Glutamatergic neuron (in vitro differentiated cells): ENCODE measurements around the gene LMAN1. TPM values are rescaled to one million over a fixed set of nuclear protein-coding genes. Genes with fewer than 3 reads are reported as not detected.

Source experiments
- DNase-seq: peaks from one replicate; pipeline ENCODE4 v3.0.0; 2022
- H3K27ac Mint-ChIP-seq: one replicate; pipeline ENCODE4 v1.8.0; 2020; ENCODE audit warnings: mild to moderate bottlenecking, mixed read lengths, inconsistent platforms; ENCODE audit not compliant: unreplicated experiment
- H3K27me3 Mint-ChIP-seq: one replicate; pipeline ENCODE4 v1.8.0; 2020; ENCODE audit warnings: mild to moderate bottlenecking, moderate library complexity, mixed read lengths, inconsistent platforms; ENCODE audit not compliant: unreplicated experiment
- H3K36me3 Mint-ChIP-seq: one replicate; pipeline ENCODE4 v1.8.0; 2020; ENCODE audit warnings: mild to moderate bottlenecking, mixed read lengths, inconsistent platforms; ENCODE audit not compliant: unreplicated experiment
- H3K4me1 Mint-ChIP-seq: one replicate; pipeline ENCODE4 v1.8.0; 2020; ENCODE audit warnings: mild to moderate bottlenecking, low read depth, mixed read lengths, inconsistent platforms; ENCODE audit not compliant: unreplicated experiment
- H3K4me3 Mint-ChIP-seq: one replicate; pipeline ENCODE4 v1.8.0; 2020; ENCODE audit warnings: mild to moderate bottlenecking, mixed read lengths, inconsistent platforms; ENCODE audit not compliant: unreplicated experiment
- H3K9me3 Mint-ChIP-seq: one replicate; pipeline ENCODE4 v1.8.0; 2020; ENCODE audit warnings: mild to moderate bottlenecking, moderate library complexity, mixed read lengths, inconsistent platforms; ENCODE audit not compliant: unreplicated experiment
- total RNA-seq: library from RNA; stranded (reverse); fragmentation: NEBNext Ultra II Directional; extraction: Animal tissue kit (Norgen Biotek cat#: 25700); gene quantifications from one replicate; pipeline ENCODE4 v1.2.1, GENCODE V29; 2021; ENCODE audit not compliant: unreplicated experiment
- TF ChIP-seq, protein P1 (sequence below): fragments of 200-600 bp; sonication (generic); IDR thresholded peaks from one replicate; pipeline ENCODE4 v1.5.0; 2021; ENCODE audit not compliant: partially characterized antibody, unreplicated experiment

The LMAN1 gene
- total RNA-seq, 1 donor from 2014 or later: 52.3 TPM

GRCh38 chr18:59286341-59286740 lies 72.7 kb downstream of the LMAN1 start:
- TF ChIP-seq, protein P1, sequence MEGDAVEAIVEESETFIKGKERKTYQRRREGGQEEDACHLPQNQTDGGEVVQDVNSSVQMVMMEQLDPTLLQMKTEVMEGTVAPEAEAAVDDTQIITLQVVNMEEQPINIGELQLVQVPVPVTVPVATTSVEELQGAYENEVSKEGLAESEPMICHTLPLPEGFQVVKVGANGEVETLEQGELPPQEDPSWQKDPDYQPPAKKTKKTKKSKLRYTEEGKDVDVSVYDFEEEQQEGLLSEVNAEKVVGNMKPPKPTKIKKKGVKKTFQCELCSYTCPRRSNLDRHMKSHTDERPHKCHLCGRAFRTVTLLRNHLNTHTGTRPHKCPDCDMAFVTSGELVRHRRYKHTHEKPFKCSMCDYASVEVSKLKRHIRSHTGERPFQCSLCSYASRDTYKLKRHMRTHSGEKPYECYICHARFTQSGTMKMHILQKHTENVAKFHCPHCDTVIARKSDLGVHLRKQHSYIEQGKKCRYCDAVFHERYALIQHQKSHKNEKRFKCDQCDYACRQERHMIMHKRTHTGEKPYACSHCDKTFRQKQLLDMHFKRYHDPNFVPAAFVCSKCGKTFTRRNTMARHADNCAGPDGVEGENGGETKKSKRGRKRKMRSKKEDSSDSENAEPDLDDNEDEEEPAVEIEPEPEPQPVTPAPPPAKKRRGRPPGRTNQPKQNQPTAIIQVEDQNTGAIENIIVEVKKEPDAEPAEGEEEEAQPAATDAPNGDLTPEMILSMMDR: no peak
- DNase-seq: no peak
- no peak overlapping the region for H3K4me3 Mint-ChIP-seq
- no peaks in the 10 kb centered on the region for H3K9me3 Mint-ChIP-seq
- no peak overlapping the region for H3K27ac Mint-ChIP-seq
- H3K36me3 Mint-ChIP-seq: no peaks in the 10 kb centered on the region
- no peaks in the 10 kb centered on the region for H3K4me1 Mint-ChIP-seq
- H3K27me3 Mint-ChIP-seq: no peaks in the 10 kb centered on the region

GRCh38 chr18:59282341-59282740 lies 76.7 kb downstream of the LMAN1 start:
- no peaks in the 10 kb centered on the region for H3K9me3 Mint-ChIP-seq
- no peak for DNase-seq
- H3K27me3 Mint-ChIP-seq: peaks cover 5% of the 10 kb centered on the region
- H3K27ac Mint-ChIP-seq: no peak overlapping the region
- H3K4me1 Mint-ChIP-seq: no peaks in the 10 kb centered on the region
- no peak overlapping the region for H3K4me3 Mint-ChIP-seq
- TF ChIP-seq, protein P1: no peak
- no peaks in the 10 kb centered on the region for H3K36me3 Mint-ChIP-seq

DNA sequence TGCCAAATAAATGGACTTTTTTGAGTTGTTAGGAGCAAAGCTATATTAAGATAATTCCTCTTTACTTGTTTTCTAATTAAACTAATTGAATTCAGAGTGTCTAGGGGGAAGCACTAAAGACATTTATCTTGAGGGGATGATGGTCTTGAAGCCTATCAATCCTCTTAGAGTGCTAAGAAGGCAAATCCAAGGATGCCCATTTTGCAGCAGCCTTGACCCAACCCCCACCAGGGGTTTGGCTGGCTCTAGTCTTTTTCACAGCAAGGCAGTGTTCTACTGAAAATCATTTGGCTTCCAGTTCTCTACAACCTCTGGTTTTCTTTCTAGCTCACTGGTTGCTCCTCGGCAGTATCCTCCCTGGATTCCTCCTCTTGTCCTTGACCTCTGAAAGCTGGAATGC lies 79.3 kb downstream of the LMAN1 start:
- Mint-ChIP-seq H3K36me3 (no peaks in the 10 kb centered on the region), H3K4me1 (no peaks in the 10 kb centered on the region), H3K27me3 (peaks cover 7% of the 10 kb centered on the region), H3K9me3 (no peaks in the 10 kb centered on the region), H3K27ac (no peak overlapping the region), H3K4me3 (no peak overlapping the region)
- TF ChIP-seq, protein P1: no peak
- DNase-seq: no peak

DNA sequence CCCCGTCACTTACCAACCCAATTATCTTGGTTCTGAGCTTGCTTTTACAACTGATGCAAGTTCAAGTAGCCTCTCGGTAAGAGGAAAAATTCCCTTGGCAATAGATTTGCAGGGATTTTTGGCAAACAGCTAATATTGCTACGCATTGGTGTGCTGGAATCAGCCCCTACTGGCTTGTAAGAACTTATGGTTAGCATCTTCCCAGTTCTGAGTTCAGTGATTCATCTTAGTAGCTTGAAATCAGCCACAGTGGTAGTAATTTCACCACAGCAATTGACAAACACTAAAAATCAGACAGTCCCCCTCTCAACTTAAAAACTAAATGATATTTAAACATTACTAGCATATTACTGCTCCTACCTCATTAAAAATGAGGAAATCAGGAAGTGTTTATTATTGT lies 79.9 kb downstream of the LMAN1 start:
- H3K27me3 Mint-ChIP-seq: peaks cover 11% of the 10 kb centered on the region
- H3K27ac Mint-ChIP-seq: no peak overlapping the region
- H3K9me3 Mint-ChIP-seq: no peaks in the 10 kb centered on the region
- H3K36me3 Mint-ChIP-seq: no peaks in the 10 kb centered on the region
- no peak overlapping the region for H3K4me3 Mint-ChIP-seq
- no peaks in the 10 kb centered on the region for H3K4me1 Mint-ChIP-seq
- TF ChIP-seq, protein P1: no peak
- no peak for DNase-seq

- H3K4me1 Mint-ChIP-seq: no peaks in the 10 kb centered on the region
Measured at GRCh38 chr18:59278793-59279192, 80.3 kb downstream of the LMAN1 start.

More at GRCh38 chr18:59278793-59279192, 80.3 kb downstream of the LMAN1 start:
- TF ChIP-seq, protein P1: no peak
- no peaks in the 10 kb centered on the region for H3K9me3 Mint-ChIP-seq
- H3K27me3 Mint-ChIP-seq: peaks cover 12% of the 10 kb centered on the region
- no peak for DNase-seq
- H3K36me3 Mint-ChIP-seq: no peaks in the 10 kb centered on the region
- no peak overlapping the region for H3K4me3 Mint-ChIP-seq
- H3K27ac Mint-ChIP-seq: no peak overlapping the region

Other genes with a start within 250 kb of the LMAN1 start
- gene SEC11C, start 219.4 kb downstream of the LMAN1 start, total RNA-seq: 77.7 TPM
- gene GRP, start 139.1 kb downstream of the LMAN1 start, total RNA-seq: not detected
- gene RAX, start 85.8 kb downstream of the LMAN1 start, total RNA-seq: not detected
- not detected for gene CPLX4, start 40.6 kb downstream of the LMAN1 start, total RNA-seq